KOPT-K1 (cell line): ENCODE measurements around the gene SHISAL1.

Experiments
- H3K27ac ChIP-seq: fragments of 200-600 bp; sonication (generic); 2 replicates; pipeline ENCODE4 v1.5.1; 2016; ENCODE audit warnings: antibody characterized with exemption, mild to moderate bottlenecking, low read depth, low read length; ENCODE audit not compliant: poor library complexity, severe bottlenecking
- H3K36me3 ChIP-seq: fragments of 200-600 bp; sonication (generic); 2 replicates; pipeline ENCODE4 v1.5.1; 2017; ENCODE audit warnings: antibody characterized with exemption, mild to moderate bottlenecking, low read length, moderate library complexity; ENCODE audit not compliant: insufficient read depth
- H3K9me3 ChIP-seq: fragments of 200-600 bp; sonication (generic); 2 replicates; pipeline ENCODE4 v1.5.1; 2017; ENCODE audit warnings: antibody characterized with exemption, low read length, mild to moderate bottlenecking; ENCODE audit not compliant: insufficient read depth, poor library complexity, severe bottlenecking

The SHISAL1 gene

DNA sequence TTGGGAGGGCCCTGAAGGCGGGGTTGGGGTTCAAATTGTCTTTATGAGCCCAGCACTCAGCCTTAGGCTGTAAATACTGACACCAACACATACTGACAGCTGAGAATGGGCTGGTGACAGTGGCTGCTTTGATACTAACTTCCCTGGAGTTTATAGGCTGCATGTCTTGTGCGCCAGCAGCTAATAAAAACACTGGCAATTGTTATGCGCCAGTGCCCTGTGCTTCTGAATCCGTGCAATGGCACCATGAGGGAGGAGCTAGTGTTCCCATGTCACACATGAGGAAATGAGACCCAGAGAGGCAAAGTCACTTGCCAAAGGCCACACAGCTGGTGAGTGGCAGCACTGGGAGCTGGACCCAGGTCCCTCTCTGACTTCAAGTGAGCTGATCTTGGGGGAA lies 23.8 kb downstream of the SHISAL1 start:
- H3K36me3 ChIP-seq = no peaks in the 10 kb centered on the region
- peaks cover 2% of the 10 kb centered on the region for H3K9me3 ChIP-seq
- no peak overlapping the region for H3K27ac ChIP-seq

DNA sequence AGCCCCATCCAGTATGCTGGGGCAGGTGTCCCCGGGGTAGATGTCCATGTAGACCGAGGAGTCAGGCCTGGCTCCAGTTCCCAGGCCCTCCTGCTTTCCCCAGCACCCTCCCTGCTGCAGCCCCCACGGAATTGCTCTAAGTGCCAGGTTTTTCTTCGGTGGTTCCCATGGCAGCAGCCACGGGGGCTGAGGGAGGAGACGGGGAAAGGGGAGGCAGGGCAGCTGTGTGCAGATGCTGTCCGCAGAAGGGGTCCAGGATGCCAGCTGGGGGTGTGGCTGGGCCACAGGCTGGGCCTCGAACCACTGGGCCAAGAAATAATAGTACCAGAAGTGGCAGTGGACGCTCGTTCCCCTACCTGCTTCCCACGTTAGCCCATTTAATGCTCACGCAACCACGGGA lies 25.0 kb downstream of the SHISAL1 start:
- Histone ChIP-seq H3K27ac (no peak overlapping the region), H3K36me3 (no peaks in the 10 kb centered on the region), H3K9me3 (no peaks in the 10 kb centered on the region)

- Histone ChIP-seq H3K36me3 (no peaks in the 10 kb centered on the region), H3K9me3 (no peaks in the 10 kb centered on the region), H3K27ac (no peak overlapping the region)
These were observed 25.5 kb downstream of the SHISAL1 start for GRCh38 chr22:44287121-44287693.

- Histone ChIP-seq H3K27ac (no peak overlapping the region), H3K36me3 (no peaks in the 10 kb centered on the region), H3K9me3 (no peaks in the 10 kb centered on the region)
These were observed 26.1 kb downstream of the SHISAL1 start for GRCh38 chr22:44286646-44287045.

DNA sequence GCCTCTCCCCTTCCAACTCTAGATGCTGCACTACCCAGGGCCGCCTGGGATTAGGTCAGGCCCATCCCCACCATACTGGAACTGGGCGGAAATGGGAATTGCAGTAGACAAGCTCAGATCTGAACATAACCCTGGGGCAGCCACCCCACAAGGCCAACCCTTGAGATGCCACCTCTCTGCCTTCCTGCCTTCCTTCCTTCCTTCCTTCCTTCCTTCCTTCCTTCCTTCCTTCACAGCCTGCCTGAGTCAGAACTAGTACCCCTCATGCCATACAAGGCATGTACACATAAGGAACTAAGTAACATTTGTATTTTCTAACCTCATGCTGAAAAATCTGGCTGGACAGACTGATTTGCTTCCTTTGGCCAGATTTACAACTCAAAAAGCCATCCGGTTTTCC lies 28.0 kb downstream of the SHISAL1 start:
- Histone ChIP-seq H3K27ac (no peak overlapping the region), H3K9me3 (no peaks in the 10 kb centered on the region), H3K36me3 (no peaks in the 10 kb centered on the region)

DNA sequence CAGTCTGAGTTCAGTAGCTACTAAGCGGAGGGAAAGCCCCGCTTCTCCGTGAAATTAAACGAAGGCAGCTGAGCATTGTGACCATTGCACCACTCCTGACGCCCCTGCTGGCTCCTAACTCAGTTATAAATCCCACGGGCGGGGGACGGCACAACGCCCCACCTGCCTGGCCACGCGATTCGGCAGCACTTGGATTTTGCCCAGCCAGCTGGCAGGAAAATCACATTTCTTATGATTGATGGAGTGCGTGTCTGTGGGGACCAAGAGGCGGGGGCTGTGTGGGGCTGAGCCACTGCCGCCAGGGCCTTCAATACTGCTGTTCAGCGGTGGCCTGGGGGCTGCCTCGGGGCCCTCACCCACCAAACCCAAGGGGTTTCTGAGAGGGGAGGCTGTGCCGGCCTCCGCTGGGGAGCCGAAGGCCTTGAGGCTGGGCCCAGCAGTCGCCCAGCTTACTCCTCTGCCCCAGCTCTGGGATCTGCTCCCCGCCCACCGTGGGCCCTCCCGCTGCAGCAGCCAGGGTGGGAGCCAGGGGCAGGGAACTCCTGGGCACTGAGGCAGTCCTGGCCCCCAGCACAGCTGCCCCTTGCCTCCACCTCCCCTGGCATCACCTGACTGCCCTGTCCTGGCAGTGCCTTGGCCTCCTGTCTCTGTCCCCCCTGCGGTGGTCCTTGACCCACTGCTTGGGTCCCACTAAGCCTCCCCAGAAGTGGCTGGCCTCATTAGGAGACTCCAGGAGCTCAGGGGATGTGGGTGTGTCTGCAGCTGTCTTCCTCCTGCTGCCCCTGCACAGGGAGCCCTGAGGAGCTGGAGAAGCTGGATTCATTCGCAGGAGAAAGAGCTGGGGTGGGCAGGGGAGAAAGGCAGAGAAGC lies 30.7 kb downstream of the SHISAL1 start:
- Histone ChIP-seq H3K36me3 (no peaks in the 10 kb centered on the region), H3K9me3 (no peaks in the 10 kb centered on the region), H3K27ac (no peak overlapping the region)

DNA sequence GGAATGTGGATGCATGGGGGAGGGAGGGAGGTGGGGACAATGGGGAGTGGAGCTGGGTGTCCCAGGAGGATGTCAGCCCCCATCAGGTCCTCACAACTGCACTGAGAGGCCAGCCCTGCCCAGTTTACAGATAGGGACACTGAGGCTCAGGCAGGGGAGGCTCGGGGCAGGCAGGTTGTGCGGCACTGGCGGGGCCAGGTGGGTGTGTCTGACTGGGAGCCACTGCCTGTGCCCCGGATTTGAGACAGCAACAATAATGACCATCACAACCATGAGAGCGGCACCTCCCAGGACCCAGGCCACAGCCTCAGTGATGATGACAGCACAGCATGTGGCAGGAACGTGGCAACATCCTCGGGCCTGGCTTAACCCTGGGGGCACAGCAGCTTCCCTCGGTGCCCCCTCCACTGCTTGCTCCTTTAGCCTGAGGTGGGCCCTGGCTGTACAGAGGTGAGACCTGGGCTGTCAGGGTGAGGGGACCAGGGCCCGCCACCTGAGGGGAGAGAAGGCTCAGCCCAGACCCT lies 32.0 kb downstream of the SHISAL1 start:
- H3K36me3 ChIP-seq = no peaks in the 10 kb centered on the region
- no peaks in the 10 kb centered on the region for H3K9me3 ChIP-seq
- H3K27ac ChIP-seq = no peak overlapping the region

GRCh38 chr22:44279069-44279360 lies 33.7 kb downstream of the SHISAL1 start:
- no peaks in the 10 kb centered on the region for H3K36me3 ChIP-seq
- H3K9me3 ChIP-seq = no peaks in the 10 kb centered on the region
- H3K27ac ChIP-seq = no peak overlapping the region

- H3K27ac ChIP-seq = no peak overlapping the region
- no peaks in the 10 kb centered on the region for H3K36me3 ChIP-seq
- H3K9me3 ChIP-seq = no peaks in the 10 kb centered on the region
These were observed 34.3 kb downstream of the SHISAL1 start for GRCh38 chr22:44278243-44279068.

- no peak overlapping the region for H3K27ac ChIP-seq
- no peaks in the 10 kb centered on the region for H3K36me3 ChIP-seq
- no peaks in the 10 kb centered on the region for H3K9me3 ChIP-seq
These were observed 35.2 kb downstream of the SHISAL1 start for GRCh38 chr22:44277386-44278135.

- Histone ChIP-seq H3K9me3 (no peaks in the 10 kb centered on the region), H3K36me3 (no peaks in the 10 kb centered on the region), H3K27ac (no peak overlapping the region)
These were observed 35.9 kb downstream of the SHISAL1 start for GRCh38 chr22:44276706-44277356.

DNA sequence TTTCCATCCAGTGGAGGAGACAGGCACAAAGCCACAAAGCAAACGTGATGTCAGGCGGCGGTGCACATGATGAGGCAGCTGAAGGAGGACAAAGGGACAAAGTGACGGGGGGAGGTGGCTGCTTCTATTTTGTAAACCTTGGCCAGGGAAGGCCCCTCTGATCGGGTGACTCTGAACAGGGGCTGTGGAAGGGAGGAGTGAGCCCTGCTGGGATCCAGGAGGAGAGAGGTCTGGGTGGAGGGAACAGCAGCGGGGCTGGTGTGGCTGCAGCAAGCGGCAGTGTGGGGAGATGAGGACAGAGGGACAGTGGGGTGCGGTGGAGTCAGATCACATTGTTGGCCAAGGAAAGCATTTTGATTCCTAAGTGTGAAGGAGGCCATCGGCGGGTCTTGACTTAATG lies 36.7 kb downstream of the SHISAL1 start:
- Histone ChIP-seq H3K36me3 (no peaks in the 10 kb centered on the region), H3K9me3 (no peaks in the 10 kb centered on the region), H3K27ac (no peak overlapping the region)

DNA sequence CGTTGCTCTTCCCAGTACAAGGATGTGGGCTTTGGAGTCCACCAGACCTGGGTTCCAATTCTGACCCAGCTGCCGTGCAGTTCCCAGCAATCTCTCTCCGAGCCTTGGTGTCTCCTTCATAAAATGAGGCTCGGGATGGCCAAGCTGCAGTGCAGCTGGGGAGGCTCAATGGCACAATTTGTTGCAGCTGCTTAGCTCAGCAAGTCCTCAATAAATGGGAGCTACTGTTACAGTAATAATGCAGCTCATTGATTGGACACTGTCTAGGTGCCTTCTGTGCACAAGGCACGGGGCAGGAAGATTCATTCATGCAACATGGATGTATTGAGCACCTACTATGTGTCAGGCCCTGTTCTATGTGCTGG lies 37.1 kb downstream of the SHISAL1 start:
- Histone ChIP-seq H3K27ac (no peak overlapping the region), H3K9me3 (no peaks in the 10 kb centered on the region), H3K36me3 (no peaks in the 10 kb centered on the region)

DNA sequence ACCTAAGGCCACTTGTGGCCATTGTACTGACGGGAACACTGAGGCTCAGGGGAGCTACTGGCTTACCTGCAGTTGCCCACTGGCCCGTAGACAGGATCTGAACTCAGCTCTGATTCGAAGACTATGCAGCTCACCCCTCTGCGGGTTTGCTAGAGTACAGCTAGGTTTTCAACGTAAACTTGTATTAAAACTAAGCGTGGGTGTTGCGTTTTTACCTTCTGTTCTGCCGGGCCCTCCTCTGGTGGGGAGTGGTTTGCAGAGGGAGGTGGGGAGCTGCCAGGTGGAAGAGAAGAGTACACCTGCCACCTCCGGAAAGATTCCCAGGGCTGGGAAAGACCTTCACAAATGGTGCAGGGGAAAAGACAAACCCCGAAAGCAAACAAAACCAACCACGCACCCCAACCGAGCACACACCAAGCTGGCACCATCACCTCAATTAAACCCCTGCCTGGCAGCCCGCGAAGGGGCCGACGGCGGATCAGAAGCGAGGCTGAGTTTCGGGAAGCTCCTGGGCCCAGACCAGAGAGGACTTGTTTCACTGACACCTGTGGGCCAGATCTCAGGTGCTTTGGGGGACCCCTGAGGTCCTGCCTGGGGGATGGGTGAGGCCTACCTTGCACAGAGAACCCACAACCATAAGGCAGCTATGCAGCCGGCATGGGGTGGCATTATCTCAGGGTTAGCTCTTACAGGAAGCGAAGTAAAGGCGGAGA lies 37.7 kb downstream of the SHISAL1 start:
- H3K27ac ChIP-seq = no peak overlapping the region
- no peaks in the 10 kb centered on the region for H3K36me3 ChIP-seq
- no peaks in the 10 kb centered on the region for H3K9me3 ChIP-seq
